ENCODE data around the gene CCDC178. TPM values are rescaled to one million over a fixed set of nuclear protein-coding genes. Genes with fewer than 3 reads are reported as not detected.

CCDC178 gene
- total and polyA plus RNA-seq, 2 donors (not counting 1 experiment from before 2014, with no cell fraction given), result 0.17 TPM; not detected in 1

- Histone ChIP-seq H3K27me3 (ENCODE audit: control insufficient read depth, insufficient read depth, low read length) (no peaks in the 10 kb centered on the region), H3K4me1 (ENCODE audit: control insufficient read depth, extremely low read depth, insufficient read depth, low read length) (no peaks in the 10 kb centered on the region), H3K4me3 (replicated peaks in 1 of 4; ENCODE audit: control extremely low read depth in 1 of 4, insufficient read depth in 1 of 4, low read depth in 3 of 4, low read length in 4 of 4) (no peak overlapping the region), H2AFZ (ENCODE audit: low read length) (no peak overlapping the region), H3K9me3 (ENCODE audit: control insufficient read depth, insufficient read depth, low read depth, low read length) (no peaks in the 10 kb centered on the region), H3K9ac (ENCODE audit: insufficient read depth, low read length) (no peak overlapping the region), H3K4me2 (ENCODE audit: extremely low read depth, insufficient read depth, low read length) (no peak overlapping the region), H4K20me1 (ENCODE audit: control insufficient read depth, extremely low read depth, insufficient read depth, low read length) (no peaks in the 10 kb centered on the region), H3K79me2 (ENCODE audit: control insufficient read depth, insufficient read depth, low read length) (no peaks in the 10 kb centered on the region), H3K36me3 (ENCODE audit: control insufficient read depth, insufficient read depth, low read length) (no peaks in the 10 kb centered on the region), H3K27ac (ENCODE audit: insufficient read depth, low read length) (no peak overlapping the region)
- TF ChIP-seq CTCF (conservative IDR thresholded peaks at IDR 0.05 in 1 of 2, IDR thresholded peaks at IDR 0.05 in 1 of 2; ENCODE audit: low read depth in 1 of 2, low read length in 2 of 2) (no peak), EZH2 (IDR thresholded peaks at IDR 0.05; ENCODE audit: low read length, missing control alignments) (no peak)
- no peak for DNase-seq (ENCODE audit: low read depth in 2 of 2)
Observed at GRCh38 chr18:33270297-33270696, 170.2 kb downstream of the CCDC178 start.

DNA sequence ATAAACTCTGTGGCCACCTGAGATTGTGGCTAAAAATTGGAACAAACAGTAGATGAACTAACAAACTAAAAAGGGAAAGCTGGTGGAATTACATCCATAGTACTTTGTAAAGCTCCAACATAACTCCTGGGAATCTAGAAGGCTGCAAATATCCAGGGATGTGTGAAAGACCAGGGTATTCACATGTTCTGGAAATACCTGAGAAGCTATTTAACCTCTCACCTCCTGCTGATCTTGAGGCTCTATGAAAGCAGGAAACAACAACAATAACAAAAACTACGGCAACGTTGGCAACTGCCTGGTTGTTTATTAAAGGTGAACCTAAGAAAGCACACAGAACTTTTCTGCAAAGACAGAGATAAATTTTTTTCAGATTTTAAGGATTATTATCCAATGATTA, 171.3 kb downstream of the CCDC178 start:
- Histone ChIP-seq H2AFZ (ENCODE audit: low read length) (no peak overlapping the region), H3K4me2 (ENCODE audit: extremely low read depth, insufficient read depth, low read length) (no peak overlapping the region), H3K36me3 (ENCODE audit: control insufficient read depth, insufficient read depth, low read length) (no peaks in the 10 kb centered on the region), H3K9ac (ENCODE audit: insufficient read depth, low read length) (no peak overlapping the region), H3K27me3 (ENCODE audit: control insufficient read depth, insufficient read depth, low read length) (no peaks in the 10 kb centered on the region), H3K27ac (ENCODE audit: insufficient read depth, low read length) (no peak overlapping the region), H3K9me3 (ENCODE audit: control insufficient read depth, insufficient read depth, low read depth, low read length) (no peaks in the 10 kb centered on the region), H3K4me3 (replicated peaks in 1 of 4; ENCODE audit: control extremely low read depth in 1 of 4, insufficient read depth in 1 of 4, low read depth in 3 of 4, low read length in 4 of 4) (no peak overlapping the region), H3K79me2 (ENCODE audit: control insufficient read depth, insufficient read depth, low read length) (no peaks in the 10 kb centered on the region), H3K4me1 (ENCODE audit: control insufficient read depth, extremely low read depth, insufficient read depth, low read length) (no peaks in the 10 kb centered on the region), H4K20me1 (ENCODE audit: control insufficient read depth, extremely low read depth, insufficient read depth, low read length) (no peaks in the 10 kb centered on the region)
- no peak for DNase-seq (ENCODE audit: low read depth in 2 of 2)
- TF ChIP-seq EZH2 (IDR thresholded peaks at IDR 0.05; ENCODE audit: low read length, missing control alignments) (no peak), CTCF (conservative IDR thresholded peaks at IDR 0.05 in 1 of 2, IDR thresholded peaks at IDR 0.05 in 1 of 2; ENCODE audit: low read depth in 1 of 2, low read length in 2 of 2) (no peak)

DNA sequence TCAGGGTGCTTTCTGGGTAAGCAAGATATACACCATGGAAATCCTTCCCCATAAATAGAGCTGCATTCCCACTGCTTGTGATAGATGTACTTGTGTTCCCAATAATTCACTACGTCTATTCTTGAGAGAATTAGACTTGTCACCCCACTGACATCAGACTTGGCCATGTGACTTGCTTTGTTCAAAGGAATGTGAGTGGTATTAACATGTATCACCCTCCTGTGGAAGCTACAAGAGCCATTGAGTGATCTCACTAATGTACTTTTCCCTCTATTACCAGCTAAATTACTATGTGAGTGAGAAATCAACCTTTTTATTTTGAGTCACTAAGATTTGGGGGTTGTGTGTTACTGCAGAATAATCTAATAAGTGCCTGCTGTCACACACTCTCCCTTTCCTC, 176.0 kb downstream of the CCDC178 start:
- peak in 1 of 2 donors; percentile 24 for DNase-seq (ENCODE audit: low read depth in 2 of 2)
- no peak for TF ChIP-seq CTCF (conservative IDR thresholded peaks at IDR 0.05 in 1 of 2, IDR thresholded peaks at IDR 0.05 in 1 of 2; ENCODE audit: low read depth in 1 of 2, low read length in 2 of 2)
- no peak for TF ChIP-seq EZH2 (IDR thresholded peaks at IDR 0.05; ENCODE audit: low read length, missing control alignments)
- H2AFZ ChIP-seq (ENCODE audit: low read length), result no peak overlapping the region
- no peak overlapping the region for H3K4me2 ChIP-seq (ENCODE audit: extremely low read depth, insufficient read depth, low read length)
- no peaks in the 10 kb centered on the region for H3K36me3 ChIP-seq (ENCODE audit: control insufficient read depth, insufficient read depth, low read length)
- H3K4me3 ChIP-seq (replicated peaks in 1 of 4; ENCODE audit: control extremely low read depth in 1 of 4, insufficient read depth in 1 of 4, low read depth in 3 of 4, low read length in 4 of 4), result no peak overlapping the region
- H4K20me1 ChIP-seq (ENCODE audit: control insufficient read depth, extremely low read depth, insufficient read depth, low read length), result no peaks in the 10 kb centered on the region
- H3K79me2 ChIP-seq (ENCODE audit: control insufficient read depth, insufficient read depth, low read length), result no peaks in the 10 kb centered on the region
- H3K27me3 ChIP-seq (ENCODE audit: control insufficient read depth, insufficient read depth, low read length), result no peaks in the 10 kb centered on the region
- no peaks in the 10 kb centered on the region for H3K4me1 ChIP-seq (ENCODE audit: control insufficient read depth, extremely low read depth, insufficient read depth, low read length)
- H3K27ac ChIP-seq (ENCODE audit: insufficient read depth, low read length), result no peak overlapping the region
- H3K9ac ChIP-seq (ENCODE audit: insufficient read depth, low read length), result no peak overlapping the region
- no peaks in the 10 kb centered on the region for H3K9me3 ChIP-seq (ENCODE audit: control insufficient read depth, insufficient read depth, low read depth, low read length)
